ENCODE data around the gene MICB.

The MICB gene

GRCh38 chr6:31462026-31462963 lies 35.6 kb upstream of the MICB start (continued):
- no peak for TF ChIP-seq REST (tag by site-specific recombination; IDR thresholded peaks at IDR 0.05)
- TF ChIP-seq CTCF (tag by site-specific recombination; IDR thresholded peaks at IDR 0.05), result no peak
- TF ChIP-seq ZNF654 (tag by site-specific recombination; IDR thresholded peaks at IDR 0.05; ENCODE audit: low read depth), result no peak
- 0 out of 2 replicates have a peak, but pooled peaks have one; percentile 66 for TF ChIP-seq ZNF341 (tag by site-specific recombination; IDR thresholded peaks at IDR 0.05; ENCODE audit: low read depth)
- TF ChIP-seq SCRT2 (tag by site-specific recombination; IDR thresholded peaks at IDR 0.05), result no peak
- no peak for TF ChIP-seq ZNF837 (tag by site-specific recombination; IDR thresholded peaks at IDR 0.05)
- no peak for TF ChIP-seq ZXDB (tag by site-specific recombination; IDR thresholded peaks at IDR 0.05)
- no peak for TF ChIP-seq ZNF26 (tag by site-specific recombination; IDR thresholded peaks at IDR 0.05)
- peak; percentile 97 for TF ChIP-seq PRDM10 (tag by site-specific recombination; IDR thresholded peaks at IDR 0.05)

- Histone ChIP-seq H3K36me3 (ENCODE audit: control insufficient read depth in 2 of 2, insufficient read depth in 1 of 2, low read length in 2 of 2) (no peaks in the 10 kb centered on the region), H3K9me3 (ENCODE audit: control insufficient read depth, insufficient read depth, low read depth, low read length) (no peaks in the 10 kb centered on the region), H3K27ac (ENCODE audit: extremely low read depth, low read depth, low read length) (no peak overlapping the region), H3K4me3 (ENCODE audit: low read depth, low read length) (peak overlapping the region; percentile 37), H3K4me1 (ENCODE audit: control insufficient read depth, insufficient read depth, low read length) (no peaks in the 10 kb centered on the region)
- ChIA-PET CTCF (interaction anchor here (0.6 to 1.9 kb wide), 2 partner anchors 21 to 96 kb away, joined by 3 to 11 read pairs; no protein-coding TSS in a partner anchor), POLR2A (interaction anchor here (0.5 to 1.3 kb wide), 7 partner anchors 15 to 211 kb away, joined by 3 to 6 read pairs (median 3); partner anchors contain the start of genes MCCD1 and MICA)
- TF ChIP-seq IKZF3 (tag by site-specific recombination; IDR thresholded peaks at IDR 0.05), result peak; percentile 72
- 0 out of 2 replicates have a peak, but pooled peaks have one; percentile 9 for TF ChIP-seq ZNF629 (tag by site-specific recombination; IDR thresholded peaks at IDR 0.05)
- TF ChIP-seq KLF1 (tag by site-specific recombination; IDR thresholded peaks at IDR 0.05), result 0 out of 2 replicates have a peak, but pooled peaks have one; percentile 31
- TF ChIP-seq REPIN1 (tag by site-specific recombination; IDR thresholded peaks at IDR 0.05; ENCODE audit: low read depth), result no peak
- TF ChIP-seq HOXD13 (CRISPR knock-in tag; IDR thresholded peaks at IDR 0.05; ENCODE audit: borderline replicate concordance), result no peak
- TF ChIP-seq SP3 (tag by site-specific recombination; IDR thresholded peaks at IDR 0.05), result peak; percentile 41; the same call in 1 of the 2 replicates
- TF ChIP-seq ZNF2 (tag by site-specific recombination; IDR thresholded peaks at IDR 0.05), result no peak
Measured at GRCh38 chr6:31462964-31463870, 34.7 kb upstream of the MICB start.
